Stimulated activated naive CD4-positive, alpha-beta T cell (primary cell): ENCODE results near the gene XK.
"Not testable (repeated sequence)": the region's sequence is repeated elsewhere in the genome, so short reads cannot be mapped to it uniquely, and the experiment has no call there.

Experiments
- DNase-seq, 6 experiments: peaks; one replicate each; lab custom pipeline; 2025; lab: John Stamatoyannopoulos, UW

The XK gene

GRCh38 chrX:37755025-37755424 is 69.4 kb downstream of the XK start:
- DNase-seq: peak in 4 of 6 experiments; percentile 0 to 37 (median 26)

- DNase-seq: no peak
Observed at GRCh38 chrX:37757082-37757481, 71.5 kb downstream of the XK start.

GRCh38 chrX:37759351-37759750 is 73.8 kb downstream of the XK start:
- no peak for DNase-seq

GRCh38 chrX:37759878-37760418 is 74.4 kb downstream of the XK start:
- no peak for DNase-seq

GRCh38 chrX:37763400-37763799 is 77.8 kb downstream of the XK start:
- no peak for DNase-seq

- DNase-seq: no peak
Observed at GRCh38 chrX:37765507-37765906, 79.9 kb downstream of the XK start.

GRCh38 chrX:37767430-37767829 is 81.8 kb downstream of the XK start:
- DNase-seq: no peak

GRCh38 chrX:37768866-37769265 is 83.3 kb downstream of the XK start:
- DNase-seq: not testable (repeated sequence)

GRCh38 chrX:37776283-37776986 is 90.8 kb downstream of the XK start:
- DNase-seq: peak in 1 of 6 experiments; percentile 4

- DNase-seq: no peak
Observed at GRCh38 chrX:37776987-37777325, 91.4 kb downstream of the XK start.

GRCh38 chrX:37779857-37780256 is 94.3 kb downstream of the XK start, which contains the start of gene CYBB:
CYBB (plus strand) TSS chrX:37780059; CDS start chrX:37780078, 19 bp downstream.
- no peak for DNase-seq

GRCh38 chrX:37781081-37781480 is 95.5 kb downstream of the XK start:
- no peak for DNase-seq
